Duodenal mucosa (tissue), 2 donors: ENCODE data around the gene ADARB2.

Experiments used
- H3K27ac ChIP-seq: one replicate; pipeline ENCODE4 v1.7.0; 2013; ENCODE audit warnings: low read depth, low read length
- H3K27me3 ChIP-seq, 2 donors: one replicate each; pipeline ENCODE4 v1.7.0; 2013; ENCODE audit warnings: low read length in 2 of 2, control low read depth in 1 of 2; ENCODE audit not compliant: insufficient read depth in 2 of 2, control insufficient read depth in 1 of 2
- H3K36me3 ChIP-seq, 2 donors: one replicate each; pipeline ENCODE4 v1.7.0; 2013; ENCODE audit warnings: low read length in 2 of 2, control low read depth in 1 of 2; ENCODE audit not compliant: insufficient read depth in 2 of 2, control insufficient read depth in 1 of 2
- H3K4me1 ChIP-seq, 2 donors: one replicate each; pipeline ENCODE4 v1.7.0; 2013; ENCODE audit warnings: low read length in 2 of 2, control low read depth in 1 of 2; ENCODE audit not compliant: insufficient read depth in 2 of 2, control insufficient read depth in 1 of 2
- H3K4me3 ChIP-seq, 2 donors: one replicate each; pipeline ENCODE4 v1.7.0; 2013; ENCODE audit warnings: low read length in 2 of 2, low read depth in 1 of 2
- H3K9ac ChIP-seq, 2 donors: one replicate each; pipeline ENCODE4 v1.7.0; 2013; ENCODE audit warnings: low read length in 2 of 2, low read depth in 1 of 2
- H3K9me3 ChIP-seq, 2 donors: one replicate each; pipeline ENCODE4 v1.7.0; 2013; ENCODE audit warnings: low read length in 2 of 2, control low read depth in 1 of 2; ENCODE audit not compliant: control insufficient read depth in 1 of 2

ADARB2 gene

DNA sequence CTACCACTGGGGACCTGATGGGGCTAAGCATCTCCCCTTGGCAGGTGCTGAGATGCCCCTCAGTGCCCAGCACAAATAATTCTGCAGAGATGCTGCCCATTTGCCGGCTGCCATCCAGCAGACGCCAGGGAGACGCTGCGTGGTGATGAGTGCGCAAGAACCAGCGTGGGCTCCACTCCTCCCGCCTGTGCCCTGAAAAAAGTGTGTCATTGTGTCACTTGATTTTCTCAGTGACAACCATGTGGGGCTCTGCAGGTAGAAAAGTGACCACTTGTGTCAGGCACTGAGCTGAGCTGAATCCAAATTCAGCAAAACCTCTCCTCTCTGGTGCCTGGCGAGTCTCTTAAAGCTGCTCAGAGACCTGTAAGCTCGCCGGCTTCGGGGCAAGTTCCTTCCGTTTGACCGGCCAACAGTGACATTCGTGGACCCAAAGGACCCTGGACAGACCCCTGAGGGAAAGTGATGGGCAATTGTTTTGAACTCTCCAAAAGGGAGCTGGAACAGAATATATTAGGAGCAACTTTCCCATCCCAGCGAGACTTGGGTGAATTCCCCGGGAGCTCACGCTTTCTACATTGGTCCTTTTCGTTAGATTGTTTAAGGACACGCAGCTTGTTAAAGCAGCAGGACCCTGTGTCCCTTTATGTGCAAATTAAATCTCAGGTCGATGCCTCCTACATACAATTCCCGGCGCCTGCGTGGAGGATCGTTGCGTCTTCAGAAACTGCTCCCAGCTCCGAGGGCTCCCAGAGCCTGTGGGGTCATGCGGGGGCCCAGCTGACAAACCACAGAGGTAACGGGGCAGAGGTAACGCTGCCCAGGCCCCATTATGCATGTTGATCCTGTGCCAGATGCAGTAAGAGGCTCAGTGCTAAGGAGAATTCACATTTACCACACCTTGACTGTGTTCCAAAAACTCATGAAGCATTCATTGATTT, 332.7 kb downstream of the ADARB2 start:
- no peaks in the 10 kb centered on the region for H3K27me3 ChIP-seq
- no peaks in the 10 kb centered on the region for H3K4me1 ChIP-seq
- no peak overlapping the region for H3K27ac ChIP-seq
- no peaks in the 10 kb centered on the region for H3K36me3 ChIP-seq
- H3K9ac ChIP-seq: no peak overlapping the region
- H3K4me3 ChIP-seq: no peak overlapping the region
- H3K9me3 ChIP-seq: no peaks in the 10 kb centered on the region

DNA sequence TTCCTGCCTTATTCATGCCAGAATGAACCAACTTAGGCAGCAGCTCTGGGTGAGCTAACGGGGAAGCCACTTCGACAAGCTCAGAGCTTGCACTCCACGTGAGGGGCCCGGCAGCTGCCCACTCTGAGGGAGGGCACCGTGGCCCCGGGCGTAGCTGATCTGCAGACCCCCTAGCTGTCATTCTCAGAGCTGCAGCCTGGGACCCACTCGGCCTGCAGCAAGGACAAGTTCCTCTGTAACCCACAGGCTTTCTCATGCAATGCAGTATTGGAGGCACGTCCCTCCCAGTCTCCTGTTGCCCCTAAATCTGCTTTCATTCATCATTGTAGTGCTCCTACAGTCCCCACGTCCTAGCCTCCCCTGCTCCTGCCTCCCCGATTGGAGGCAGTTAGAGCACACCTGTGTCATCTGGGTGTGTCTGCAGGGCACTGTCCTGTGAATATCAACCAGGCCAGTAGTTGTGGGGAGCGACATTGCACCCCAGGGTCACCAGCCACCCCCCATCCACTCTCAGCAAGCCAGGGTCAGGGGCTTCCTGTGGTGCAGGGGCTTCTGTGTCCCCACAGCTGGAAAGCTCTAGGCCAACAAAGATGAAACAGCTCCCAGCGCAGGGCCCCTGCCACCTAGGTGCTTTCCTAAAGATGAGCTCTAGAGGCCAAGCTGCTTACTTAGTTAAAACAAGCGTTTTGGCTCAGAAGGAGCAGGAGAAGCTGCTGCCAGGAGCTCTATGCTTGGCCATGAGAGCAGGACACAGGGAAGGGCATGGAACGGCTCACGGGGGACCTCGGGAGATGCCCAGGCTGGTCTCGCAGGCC, 333.6 kb downstream of the ADARB2 start:
- H3K27me3 ChIP-seq: no peaks in the 10 kb centered on the region
- H3K9me3 ChIP-seq: no peaks in the 10 kb centered on the region
- no peak overlapping the region for H3K9ac ChIP-seq
- no peaks in the 10 kb centered on the region for H3K4me1 ChIP-seq
- no peak overlapping the region for H3K4me3 ChIP-seq
- H3K27ac ChIP-seq: no peak overlapping the region
- no peaks in the 10 kb centered on the region for H3K36me3 ChIP-seq

- Histone ChIP-seq H3K4me1 (no peaks in the 10 kb centered on the region), H3K9me3 (no peaks in the 10 kb centered on the region), H3K27ac (no peak overlapping the region), H3K27me3 (no peaks in the 10 kb centered on the region), H3K4me3 (no peak overlapping the region), H3K36me3 (no peaks in the 10 kb centered on the region), H3K9ac (no peak overlapping the region)
Observed at GRCh38 chr10:1402816-1403507, 334.4 kb downstream of the ADARB2 start.

DNA sequence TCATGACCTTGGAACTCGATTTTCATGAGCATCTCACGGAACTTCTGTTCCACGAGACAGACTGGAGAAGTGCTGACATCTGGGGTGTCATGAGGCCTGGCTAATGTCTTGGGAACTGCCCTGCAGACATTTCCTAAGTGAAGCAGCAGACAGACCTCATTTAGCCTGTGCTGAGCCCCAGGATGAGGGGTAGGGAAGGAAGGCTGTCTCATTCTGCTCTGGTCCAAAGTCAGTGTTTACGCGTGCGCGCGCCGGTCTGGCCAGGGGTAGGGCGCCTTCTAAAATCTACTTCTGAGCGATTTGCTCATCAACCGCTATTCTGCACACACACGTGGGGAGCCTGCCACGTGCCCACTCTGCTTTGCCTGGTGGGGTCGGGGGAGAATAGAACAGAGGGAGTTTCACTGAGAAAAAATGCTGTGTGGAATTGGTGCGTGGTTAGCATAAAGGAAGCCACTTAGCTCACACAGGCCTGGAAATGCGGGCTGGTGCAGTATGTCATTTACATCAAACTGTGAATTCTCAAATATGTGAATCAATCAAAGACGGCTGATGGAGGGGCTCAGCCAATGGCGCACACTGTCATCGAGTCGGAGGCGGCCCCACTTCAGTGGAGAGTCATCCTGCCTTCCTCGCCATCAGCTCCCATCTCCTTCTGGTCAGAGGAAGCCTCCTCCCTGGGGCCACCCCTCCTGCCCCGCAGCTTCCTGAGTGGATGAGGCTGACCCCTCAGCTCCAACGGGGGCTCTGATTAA, 335.1 kb downstream of the ADARB2 start:
- no peaks in the 10 kb centered on the region for H3K4me1 ChIP-seq
- no peaks in the 10 kb centered on the region for H3K27me3 ChIP-seq
- H3K9me3 ChIP-seq: no peaks in the 10 kb centered on the region
- H3K36me3 ChIP-seq: no peaks in the 10 kb centered on the region
- H3K9ac ChIP-seq: no peak overlapping the region
- no peak overlapping the region for H3K27ac ChIP-seq
- H3K4me3 ChIP-seq: no peak overlapping the region

DNA sequence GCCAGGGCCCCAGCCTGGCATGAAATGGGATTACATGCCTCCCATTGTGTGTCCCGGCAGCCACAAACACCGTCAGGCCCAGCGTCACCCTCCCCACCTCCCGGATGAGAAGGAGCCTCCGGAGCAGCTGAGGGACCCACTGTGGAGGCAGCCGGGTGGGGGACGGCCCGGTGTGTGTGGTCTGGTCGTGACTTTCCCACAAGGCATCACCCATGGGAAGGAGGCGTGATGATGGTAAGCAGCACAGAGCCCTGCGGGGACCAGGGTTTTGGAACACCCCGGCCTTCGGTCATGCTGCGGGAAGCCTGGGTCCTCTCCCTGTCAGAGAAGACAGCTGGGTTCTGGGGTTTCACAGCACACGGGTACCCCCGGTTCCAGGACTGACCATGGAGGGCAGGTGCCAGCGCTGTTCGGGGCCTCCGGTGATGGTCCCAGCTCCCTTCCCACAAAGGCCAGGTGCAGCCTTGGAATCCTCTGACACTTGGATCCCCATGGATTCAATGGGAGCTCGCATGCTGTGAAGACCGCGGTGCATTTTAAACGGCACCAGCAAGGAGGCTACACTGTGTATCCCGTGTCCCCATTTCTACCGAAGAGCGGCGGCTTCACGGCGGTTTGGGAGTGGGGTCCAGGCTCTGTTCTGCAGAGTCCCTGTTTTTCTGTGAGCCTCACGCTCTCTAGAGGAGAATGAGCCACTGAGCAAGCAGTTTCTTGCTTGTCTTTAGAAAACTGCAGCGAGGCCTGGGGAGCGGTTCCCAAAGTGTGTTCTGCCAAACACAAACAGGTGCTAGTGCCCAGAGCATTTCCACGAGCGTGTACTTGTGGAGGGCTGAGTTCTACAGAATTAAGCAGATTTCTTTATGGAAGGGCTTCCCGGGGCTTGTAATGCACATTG, 336.0 kb downstream of the ADARB2 start:
- no peaks in the 10 kb centered on the region for H3K27me3 ChIP-seq
- H3K36me3 ChIP-seq: no peaks in the 10 kb centered on the region
- H3K27ac ChIP-seq: no peak overlapping the region
- H3K9me3 ChIP-seq: no peaks in the 10 kb centered on the region
- no peak overlapping the region for H3K9ac ChIP-seq
- H3K4me3 ChIP-seq: no peak overlapping the region
- H3K4me1 ChIP-seq: no peaks in the 10 kb centered on the region

DNA sequence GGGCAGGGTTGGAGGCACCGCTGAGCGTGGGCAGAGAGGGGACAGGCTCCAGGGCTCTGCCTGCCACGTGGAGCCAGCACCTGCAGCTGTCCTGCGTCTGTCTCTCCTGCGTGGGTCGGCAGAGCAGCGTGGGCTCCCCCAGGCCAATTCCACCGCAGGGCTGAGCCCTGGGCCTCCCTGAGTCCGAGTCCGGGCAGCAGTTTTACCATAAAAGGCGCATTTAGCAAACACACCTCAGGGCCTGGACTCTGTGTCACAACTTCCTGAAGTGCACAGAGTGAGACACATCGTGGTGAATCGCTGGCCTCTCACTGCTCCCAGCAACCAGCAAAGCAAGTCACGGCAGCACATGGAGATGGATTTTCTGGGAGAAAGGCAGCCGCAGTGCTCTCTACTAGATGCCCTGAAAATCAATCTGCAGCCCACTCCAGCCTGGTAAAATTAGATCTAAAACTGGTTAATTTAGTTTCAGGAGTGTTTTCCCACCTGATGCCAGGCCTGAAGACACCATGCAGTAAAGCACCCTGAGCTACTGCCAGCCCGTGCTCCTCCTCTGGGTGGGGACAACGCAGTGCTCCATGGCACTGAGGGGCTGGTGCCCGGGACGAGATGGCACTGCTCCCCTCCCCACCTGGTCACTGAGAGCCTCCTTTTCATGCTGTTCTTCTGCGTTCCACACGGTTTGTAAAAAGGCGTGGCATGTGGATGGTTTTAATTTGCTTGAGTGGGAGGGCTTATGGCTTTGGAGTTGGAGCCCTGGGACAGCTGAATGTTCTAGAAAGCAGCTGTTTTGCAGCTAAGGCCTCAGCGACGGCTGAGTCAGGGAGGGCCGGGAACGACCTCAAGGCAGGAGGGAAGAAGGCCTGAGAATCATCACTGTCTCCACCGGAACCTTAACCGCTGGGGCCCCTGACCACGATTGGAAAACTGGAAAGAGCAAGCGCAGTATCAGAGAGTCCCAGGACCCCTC, 336.9 kb downstream of the ADARB2 start:
- no peak overlapping the region for H3K9ac ChIP-seq
- H3K4me1 ChIP-seq: no peaks in the 10 kb centered on the region
- no peaks in the 10 kb centered on the region for H3K27me3 ChIP-seq
- H3K9me3 ChIP-seq: no peaks in the 10 kb centered on the region
- no peak overlapping the region for H3K4me3 ChIP-seq
- no peaks in the 10 kb centered on the region for H3K36me3 ChIP-seq
- H3K27ac ChIP-seq: no peak overlapping the region

DNA sequence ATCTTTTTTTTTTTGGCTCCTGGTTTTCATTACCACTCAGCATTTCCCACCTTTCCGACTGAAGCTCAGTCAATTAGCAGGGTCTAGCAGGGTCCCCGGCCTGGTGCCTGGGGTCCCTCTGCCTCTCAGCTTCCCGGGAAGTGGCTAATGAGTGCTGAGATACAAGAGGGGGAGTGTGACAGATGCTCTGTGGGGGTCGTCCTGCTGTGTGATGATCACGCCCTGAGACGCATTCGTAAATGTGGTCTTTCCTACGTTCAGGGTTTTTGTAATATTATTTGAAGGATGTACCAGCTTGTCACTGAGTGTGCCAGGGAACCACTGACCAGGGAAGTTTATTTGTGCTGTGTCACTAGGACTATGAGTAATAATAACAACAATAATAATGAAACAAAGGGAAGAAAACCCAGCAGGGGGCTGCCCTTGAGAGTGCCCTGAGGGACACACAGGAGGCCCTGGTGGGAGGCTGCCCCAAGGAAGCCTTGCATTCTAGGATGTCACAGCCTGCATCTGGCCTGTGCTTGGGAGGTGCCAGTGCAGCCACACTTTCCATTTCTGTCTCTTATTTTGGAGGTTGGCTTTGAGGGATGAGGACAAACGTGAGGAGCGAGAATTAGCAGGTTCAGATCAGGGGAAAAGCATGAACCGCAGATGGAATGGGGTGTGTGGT, 337.8 kb downstream of the ADARB2 start:
- no peak overlapping the region for H3K4me3 ChIP-seq
- no peaks in the 10 kb centered on the region for H3K36me3 ChIP-seq
- no peak overlapping the region for H3K27ac ChIP-seq
- H3K9ac ChIP-seq: no peak overlapping the region
- H3K27me3 ChIP-seq: no peaks in the 10 kb centered on the region
- no peaks in the 10 kb centered on the region for H3K4me1 ChIP-seq
- no peaks in the 10 kb centered on the region for H3K9me3 ChIP-seq

- Histone ChIP-seq H3K27ac (no peak overlapping the region), H3K9ac (no peak overlapping the region), H3K4me3 (no peak overlapping the region), H3K4me1 (no peaks in the 10 kb centered on the region), H3K9me3 (no peaks in the 10 kb centered on the region), H3K36me3 (no peaks in the 10 kb centered on the region), H3K27me3 (no peaks in the 10 kb centered on the region)
Observed at GRCh38 chr10:1398626-1399410, 338.5 kb downstream of the ADARB2 start.
